MCF 10A (cell line): ENCODE results near the gene PARVB. TPM values are rescaled to one million over a fixed set of nuclear protein-coding genes. Genes with fewer than 3 reads are reported as not detected.

Experiments
- BruUV-seq: library from RNA; stranded (reverse); fragments of 400-500 nt; replicated peaks from 2 replicates; lab custom pipeline; 2021; lab: Mats Ljungman, UMichigan
- CTCF ChIA-PET: fragments of 300-600 bp; sonication (Branson Sonifier 250); formaldehyde crosslinking; extraction: SDS; loops from one replicate; lab custom pipeline; 2021; ENCODE audit warnings: antibody characterized with exemption, inconsistent platforms; lab: Yijun Ruan, JAX
- POLR2A ChIA-PET: fragments of 300-600, 350-650 bp; sonication (Branson Sonifier 250); formaldehyde crosslinking; extraction: SDS; loops from one replicate; lab custom pipeline; 2020; ENCODE audit warnings: antibody characterized with exemption, inconsistent platforms; lab: Yijun Ruan, JAX
- DNase-seq: peaks from one replicate; pipeline ENCODE4 v3.0.0-alpha.2; 2018; ENCODE audit not compliant: unreplicated experiment
- H3K27ac Mint-ChIP-seq: one replicate; pipeline ENCODE4 v1.8.0; 2022; ENCODE audit warnings: mild to moderate bottlenecking, low read depth, mixed read lengths; ENCODE audit not compliant: unreplicated experiment
- H3K27me3 Mint-ChIP-seq: one replicate; pipeline ENCODE4 v1.8.0; 2022; ENCODE audit warnings: mixed read lengths; ENCODE audit not compliant: insufficient read depth, unreplicated experiment
- H3K36me3 Mint-ChIP-seq: one replicate; pipeline ENCODE4 v1.8.0; 2022; ENCODE audit warnings: mild to moderate bottlenecking, moderate library complexity, mixed read lengths; ENCODE audit not compliant: insufficient read depth, unreplicated experiment
- H3K4me1 Mint-ChIP-seq: one replicate; pipeline ENCODE4 v1.8.0; 2022; ENCODE audit warnings: mixed read lengths; ENCODE audit not compliant: insufficient read depth, unreplicated experiment
- H3K4me3 Mint-ChIP-seq: one replicate; pipeline ENCODE4 v1.8.0; 2022; ENCODE audit warnings: mild to moderate bottlenecking, moderate library complexity, mixed read lengths; ENCODE audit not compliant: unreplicated experiment
- H3K9me3 Mint-ChIP-seq: one replicate; pipeline ENCODE4 v1.8.0; 2022; ENCODE audit warnings: mixed read lengths; ENCODE audit not compliant: unreplicated experiment
- CTCF ChIP-seq: fragments of 200-600 bp; IDR thresholded peaks from one replicate; pipeline ENCODE4 v1.8.0; 2022; ENCODE audit warnings: antibody characterized with exemption, mild to moderate bottlenecking; ENCODE audit not compliant: unreplicated experiment
- intact Hi-C: fragments of 100-400 bp; cut with micrococcal nuclease; formaldehyde crosslinking; loops from 2 replicates; pipeline ENCODE4 v1.14.1; 2022
- total RNA-seq: library from RNA; stranded (reverse); gene quantifications from 2 replicates; pipeline ENCODE4 v1.2.3, GENCODE V29; 2022

PARVB gene
- total RNA-seq, 1 experiment from 2014 or later = 26.0 TPM

DNA sequence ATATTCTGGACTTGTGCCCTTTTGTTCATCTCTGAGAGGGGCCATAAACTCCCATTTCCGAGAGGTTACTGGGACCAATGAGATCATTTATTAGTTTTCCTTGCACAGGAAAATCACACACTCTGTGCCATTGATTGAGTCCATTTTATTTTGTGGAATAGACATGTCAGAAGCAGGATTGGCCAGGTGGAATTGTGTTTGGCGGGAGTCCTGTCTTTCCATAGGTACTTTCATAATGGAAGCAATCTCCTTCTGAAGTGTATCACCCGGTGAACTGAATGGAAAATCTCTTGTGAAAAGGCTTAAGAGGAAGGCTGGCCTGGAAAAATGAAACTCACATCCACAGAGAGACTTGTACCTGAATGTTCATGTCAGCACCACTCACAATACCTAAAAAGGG lies 93.6 kb downstream of the PARVB start:
- no peak overlapping the region for H3K27ac Mint-ChIP-seq
- no peaks in the 10 kb centered on the region for H3K27me3 Mint-ChIP-seq
- intact Hi-C loops = no loop called here
- H3K4me1 Mint-ChIP-seq = no peaks in the 10 kb centered on the region
- DNase-seq = no peak
- no TSS peak for BruUV-seq
- TF ChIP-seq CTCF = no peak
- no peaks in the 10 kb centered on the region for H3K9me3 Mint-ChIP-seq
- CTCF ChIA-PET = no interaction called here
- H3K4me3 Mint-ChIP-seq = no peak overlapping the region
- POLR2A ChIA-PET = no interaction called here
- peaks cover 5% of the 10 kb centered on the region for H3K36me3 Mint-ChIP-seq

GRCh38 chr22:44118645-44119315 lies 94.7 kb downstream of the PARVB start:
- H3K27ac Mint-ChIP-seq = no peak overlapping the region
- BruUV-seq = no TSS peak
- CTCF ChIA-PET = no interaction called here
- intact Hi-C loops = no loop called here
- no peaks in the 10 kb centered on the region for H3K27me3 Mint-ChIP-seq
- H3K36me3 Mint-ChIP-seq = peaks cover 5% of the 10 kb centered on the region
- no peak for DNase-seq
- POLR2A ChIA-PET = no interaction called here
- TF ChIP-seq CTCF = no peak
- no peaks in the 10 kb centered on the region for H3K4me1 Mint-ChIP-seq
- no peaks in the 10 kb centered on the region for H3K9me3 Mint-ChIP-seq
- no peak overlapping the region for H3K4me3 Mint-ChIP-seq

DNA sequence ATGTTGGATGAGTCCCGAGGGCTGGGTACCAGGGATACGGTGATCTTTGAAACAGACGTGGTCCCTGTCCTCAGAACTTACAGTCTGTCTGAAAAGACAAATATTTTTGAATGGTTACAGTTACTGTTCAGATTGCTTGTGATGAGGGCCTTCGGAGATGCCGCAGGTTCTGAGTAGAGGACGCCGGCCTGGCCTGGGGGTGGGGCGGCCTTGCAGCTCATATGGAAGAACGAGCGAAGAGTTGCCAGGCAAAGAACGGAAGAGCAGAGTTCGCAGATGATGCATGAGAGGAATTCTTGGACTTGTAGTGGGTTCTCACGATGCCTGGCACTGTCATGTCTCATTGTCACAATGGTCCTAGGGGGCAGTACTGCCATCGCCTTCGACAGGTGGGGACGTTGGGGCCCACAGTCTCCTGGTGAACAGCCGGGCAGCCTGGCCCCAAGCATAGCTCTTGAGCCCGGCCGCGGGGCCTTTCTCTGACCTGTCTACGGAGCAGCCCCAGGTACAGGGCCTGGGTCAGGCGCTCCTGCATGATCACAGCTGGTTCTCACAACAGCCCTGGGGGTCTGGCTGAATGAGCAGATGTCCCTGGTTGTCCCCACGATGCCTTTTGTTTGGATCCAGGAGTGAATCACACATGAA lies 95.7 kb downstream of the PARVB start:
- CTCF ChIA-PET = interaction anchor here (0.6 kb wide), 1 partner anchor 111 kb away, joined by 3 read pairs; no protein-coding TSS in a partner anchor

More for the DNA sequence above, 95.7 kb downstream of the PARVB start:
- POLR2A ChIA-PET = no interaction called here
- Mint-ChIP-seq H3K27ac (no peak overlapping the region), H3K27me3 (no peaks in the 10 kb centered on the region), H3K9me3 (no peaks in the 10 kb centered on the region), H3K4me1 (no peaks in the 10 kb centered on the region), H3K4me3 (no peak overlapping the region), H3K36me3 (peaks cover 5% of the 10 kb centered on the region)
- intact Hi-C loops = no loop called here
- TF ChIP-seq CTCF = no peak
- no peak for DNase-seq
- no TSS peak for BruUV-seq
